Measurements from ENCODE around the gene PCSK1.

DNA sequence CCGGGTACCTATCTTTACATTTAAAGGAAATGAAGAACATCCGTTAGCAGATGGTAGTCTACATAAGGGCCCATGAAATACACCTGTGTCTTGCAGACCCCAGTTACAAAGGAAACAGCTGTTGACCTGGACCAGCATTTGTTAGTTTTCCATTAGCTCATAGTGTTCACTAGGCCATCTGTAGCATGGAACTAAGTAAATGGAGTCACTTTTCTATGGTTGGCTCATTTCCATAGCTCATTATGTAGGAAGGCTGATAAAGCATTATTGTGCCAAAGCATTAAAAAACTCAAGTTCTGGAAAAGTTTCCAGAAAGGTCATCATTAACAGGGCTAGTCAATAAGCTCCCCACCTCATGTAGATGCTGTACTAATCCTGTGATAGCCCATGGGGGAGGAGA, 62.1 kb downstream of the PCSK1 start:
- TF ChIP-seq, protein P1, sequence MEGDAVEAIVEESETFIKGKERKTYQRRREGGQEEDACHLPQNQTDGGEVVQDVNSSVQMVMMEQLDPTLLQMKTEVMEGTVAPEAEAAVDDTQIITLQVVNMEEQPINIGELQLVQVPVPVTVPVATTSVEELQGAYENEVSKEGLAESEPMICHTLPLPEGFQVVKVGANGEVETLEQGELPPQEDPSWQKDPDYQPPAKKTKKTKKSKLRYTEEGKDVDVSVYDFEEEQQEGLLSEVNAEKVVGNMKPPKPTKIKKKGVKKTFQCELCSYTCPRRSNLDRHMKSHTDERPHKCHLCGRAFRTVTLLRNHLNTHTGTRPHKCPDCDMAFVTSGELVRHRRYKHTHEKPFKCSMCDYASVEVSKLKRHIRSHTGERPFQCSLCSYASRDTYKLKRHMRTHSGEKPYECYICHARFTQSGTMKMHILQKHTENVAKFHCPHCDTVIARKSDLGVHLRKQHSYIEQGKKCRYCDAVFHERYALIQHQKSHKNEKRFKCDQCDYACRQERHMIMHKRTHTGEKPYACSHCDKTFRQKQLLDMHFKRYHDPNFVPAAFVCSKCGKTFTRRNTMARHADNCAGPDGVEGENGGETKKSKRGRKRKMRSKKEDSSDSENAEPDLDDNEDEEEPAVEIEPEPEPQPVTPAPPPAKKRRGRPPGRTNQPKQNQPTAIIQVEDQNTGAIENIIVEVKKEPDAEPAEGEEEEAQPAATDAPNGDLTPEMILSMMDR (IDR thresholded peaks at IDR 0.05) = no peak
- no peak for TF ChIP-seq POLR2A (IDR thresholded peaks at IDR 0.05)

Data from right lobe of liver (tissue), 4 donors.